ENCODE measurements around the gene CLIC6.

DNA sequence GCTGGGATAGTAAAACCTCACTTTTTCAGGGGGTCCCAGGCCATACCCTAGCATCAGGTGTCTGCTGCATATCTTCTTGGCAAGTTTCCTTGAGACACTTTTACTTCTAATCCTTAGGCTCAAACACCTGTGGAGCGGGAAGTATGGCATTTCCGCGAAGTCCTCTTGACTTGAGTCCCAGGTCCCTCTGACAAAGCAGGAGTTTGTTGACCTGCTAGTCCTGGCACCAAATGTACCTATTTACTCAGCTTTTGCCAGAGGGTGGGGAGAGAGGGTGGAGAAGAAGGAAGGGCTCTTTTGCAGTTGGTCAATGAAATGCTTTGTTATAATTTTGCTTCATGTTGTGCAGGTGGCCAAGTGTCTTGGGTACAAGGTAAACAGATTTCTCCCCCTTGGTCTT is 59.7 kb downstream of the CLIC6 start:
- no peak for TF ChIP-seq POLR2A (IDR thresholded peaks at IDR 0.05)
- TF ChIP-seq, protein P1, sequence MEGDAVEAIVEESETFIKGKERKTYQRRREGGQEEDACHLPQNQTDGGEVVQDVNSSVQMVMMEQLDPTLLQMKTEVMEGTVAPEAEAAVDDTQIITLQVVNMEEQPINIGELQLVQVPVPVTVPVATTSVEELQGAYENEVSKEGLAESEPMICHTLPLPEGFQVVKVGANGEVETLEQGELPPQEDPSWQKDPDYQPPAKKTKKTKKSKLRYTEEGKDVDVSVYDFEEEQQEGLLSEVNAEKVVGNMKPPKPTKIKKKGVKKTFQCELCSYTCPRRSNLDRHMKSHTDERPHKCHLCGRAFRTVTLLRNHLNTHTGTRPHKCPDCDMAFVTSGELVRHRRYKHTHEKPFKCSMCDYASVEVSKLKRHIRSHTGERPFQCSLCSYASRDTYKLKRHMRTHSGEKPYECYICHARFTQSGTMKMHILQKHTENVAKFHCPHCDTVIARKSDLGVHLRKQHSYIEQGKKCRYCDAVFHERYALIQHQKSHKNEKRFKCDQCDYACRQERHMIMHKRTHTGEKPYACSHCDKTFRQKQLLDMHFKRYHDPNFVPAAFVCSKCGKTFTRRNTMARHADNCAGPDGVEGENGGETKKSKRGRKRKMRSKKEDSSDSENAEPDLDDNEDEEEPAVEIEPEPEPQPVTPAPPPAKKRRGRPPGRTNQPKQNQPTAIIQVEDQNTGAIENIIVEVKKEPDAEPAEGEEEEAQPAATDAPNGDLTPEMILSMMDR (IDR thresholded peaks at IDR 0.05), result no peak
- no peak for TF ChIP-seq EP300 (IDR thresholded peaks at IDR 0.05)
- no peak for TF ChIP-seq POLR2AphosphoS5 (IDR thresholded peaks at IDR 0.05)

Measured in suprapubic skin (tissue), 4 donors.